ENCODE data around the gene PCP2. TPM values are rescaled to one million over a fixed set of nuclear protein-coding genes. Genes with fewer than 3 reads are reported as not detected.

Gene PCP2
- total RNA-seq, 1 donor from 2014 or later, result not detected

GRCh38 chr19:7679771-7680605, 46.5 kb upstream of the PCP2 start:
- Mint-ChIP-seq H3K27me3 (ENCODE audit: low read depth) (peaks cover 24% of the 10 kb centered on the region), H3K27ac (ENCODE audit: unreplicated experiment) (no peak overlapping the region), H3K9me3 (ENCODE audit: low read depth) (no peaks in the 10 kb centered on the region), H3K4me1 (ENCODE audit: low read depth) (peaks cover 11% of the 10 kb centered on the region), H3K36me3 (ENCODE audit: low read depth) (peaks cover 5% of the 10 kb centered on the region), H3K4me3 (ENCODE audit: unreplicated experiment) (peak overlapping the region; percentile 48)
- no peak for TF ChIP-seq CTCF (IDR thresholded peaks at IDR 0.05)
- no peak for DNase-seq (ENCODE audit: low spot score)

DNA sequence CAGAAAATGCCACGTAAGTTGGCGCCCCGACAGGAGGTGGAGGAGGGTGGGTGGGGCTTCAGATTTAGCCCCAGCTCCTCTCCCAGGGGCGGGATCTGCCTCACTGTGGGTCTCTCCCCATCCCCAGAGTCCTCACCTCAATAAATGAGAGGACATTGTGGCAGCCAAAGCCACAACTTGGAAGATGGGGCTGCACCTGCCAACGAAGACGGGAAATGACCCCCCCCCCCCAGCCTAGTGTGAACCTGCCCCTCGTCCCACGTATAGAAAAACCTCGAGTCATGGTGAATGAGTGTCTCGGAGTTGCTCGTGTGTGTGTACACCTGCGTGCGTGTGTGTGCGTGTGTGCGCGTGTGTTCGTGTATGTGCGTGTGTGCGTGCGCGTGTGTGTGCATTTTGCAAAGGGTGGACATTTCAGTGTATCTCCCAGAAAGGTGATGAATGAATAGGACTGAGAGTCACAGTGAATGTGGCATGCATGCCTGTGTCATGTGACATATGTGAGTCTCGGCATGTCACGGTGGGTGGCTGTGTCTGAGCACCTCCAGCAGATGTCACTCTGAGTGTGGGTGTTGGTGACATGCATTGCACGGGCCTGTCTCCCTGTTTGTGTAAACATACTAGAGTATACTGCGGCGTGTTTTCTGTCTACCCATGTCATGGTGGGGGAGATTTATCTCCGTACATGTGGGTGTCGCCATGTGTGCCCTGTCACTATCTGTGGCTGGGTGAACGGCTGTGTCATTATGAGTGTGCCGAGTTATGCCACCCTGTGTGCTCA, 45.6 kb upstream of the PCP2 start:
- peak; percentile 17 for TF ChIP-seq CTCF (IDR thresholded peaks at IDR 0.05)
- Mint-ChIP-seq H3K4me3 (ENCODE audit: unreplicated experiment) (no peak overlapping the region), H3K27ac (ENCODE audit: unreplicated experiment) (no peak overlapping the region), H3K4me1 (ENCODE audit: low read depth) (peaks cover 11% of the 10 kb centered on the region), H3K36me3 (ENCODE audit: low read depth) (peaks cover 5% of the 10 kb centered on the region), H3K9me3 (ENCODE audit: low read depth) (peaks cover under 1% of the 10 kb centered on the region), H3K27me3 (ENCODE audit: low read depth) (peaks cover 24% of the 10 kb centered on the region)
- no peak for DNase-seq (ENCODE audit: low spot score)

GRCh38 chr19:7677669-7678311, 44.3 kb upstream of the PCP2 start:
- no peak for DNase-seq (ENCODE audit: low spot score)
- H3K4me1 Mint-ChIP-seq (ENCODE audit: low read depth), result peaks cover 11% of the 10 kb centered on the region
- H3K4me3 Mint-ChIP-seq (ENCODE audit: unreplicated experiment), result no peak overlapping the region
- H3K36me3 Mint-ChIP-seq (ENCODE audit: low read depth), result peaks cover 3% of the 10 kb centered on the region
- H3K9me3 Mint-ChIP-seq (ENCODE audit: low read depth), result peaks cover 4% of the 10 kb centered on the region
- TF ChIP-seq CTCF (IDR thresholded peaks at IDR 0.05), result no peak
- peaks cover 32% of the 10 kb centered on the region for H3K27me3 Mint-ChIP-seq (ENCODE audit: low read depth)
- H3K27ac Mint-ChIP-seq (ENCODE audit: unreplicated experiment), result peak overlapping the region; percentile 13

- peaks cover 34% of the 10 kb centered on the region for H3K27me3 Mint-ChIP-seq (ENCODE audit: low read depth)
- peaks cover 4% of the 10 kb centered on the region for H3K9me3 Mint-ChIP-seq (ENCODE audit: low read depth)
- no peaks in the 10 kb centered on the region for H3K36me3 Mint-ChIP-seq (ENCODE audit: low read depth)
- DNase-seq (ENCODE audit: low spot score), result no peak
- no peak within 1 kb of the TSS for H3K4me3 Mint-ChIP-seq (ENCODE audit: unreplicated experiment)
- no peak for TF ChIP-seq CTCF (IDR thresholded peaks at IDR 0.05)
- H3K4me1 Mint-ChIP-seq (ENCODE audit: low read depth), result peaks cover 9% of the 10 kb centered on the region
- peak within 1 kb of the TSS; percentile 13 for H3K27ac Mint-ChIP-seq (ENCODE audit: unreplicated experiment)
Measured at GRCh38 chr19:7676854-7677253, 43.3 kb upstream of the PCP2 start, which contains the start of gene MCEMP1. Gene MCEMP1, plus strand, starts transcription at chr19:7677090. Its CDS starts 31 bp downstream, at chr19:7677121.

- peaks cover 36% of the 10 kb centered on the region for H3K27me3 Mint-ChIP-seq (ENCODE audit: low read depth)
- DNase-seq (ENCODE audit: low spot score), result no peak
- no peak overlapping the region for H3K27ac Mint-ChIP-seq (ENCODE audit: unreplicated experiment)
- peaks cover 4% of the 10 kb centered on the region for H3K9me3 Mint-ChIP-seq (ENCODE audit: low read depth)
- TF ChIP-seq CTCF (IDR thresholded peaks at IDR 0.05), result no peak
- H3K4me1 Mint-ChIP-seq (ENCODE audit: low read depth), result peaks cover 5% of the 10 kb centered on the region
- H3K36me3 Mint-ChIP-seq (ENCODE audit: low read depth), result no peaks in the 10 kb centered on the region
- no peak overlapping the region for H3K4me3 Mint-ChIP-seq (ENCODE audit: unreplicated experiment)
Measured at GRCh38 chr19:7676376-7676775, 42.9 kb upstream of the PCP2 start.
